Measurements from ENCODE around the gene IMPDH1.
A peak's percentile ranks its signal among the peaks of the same experiment; 100 is the strongest.

DNA sequence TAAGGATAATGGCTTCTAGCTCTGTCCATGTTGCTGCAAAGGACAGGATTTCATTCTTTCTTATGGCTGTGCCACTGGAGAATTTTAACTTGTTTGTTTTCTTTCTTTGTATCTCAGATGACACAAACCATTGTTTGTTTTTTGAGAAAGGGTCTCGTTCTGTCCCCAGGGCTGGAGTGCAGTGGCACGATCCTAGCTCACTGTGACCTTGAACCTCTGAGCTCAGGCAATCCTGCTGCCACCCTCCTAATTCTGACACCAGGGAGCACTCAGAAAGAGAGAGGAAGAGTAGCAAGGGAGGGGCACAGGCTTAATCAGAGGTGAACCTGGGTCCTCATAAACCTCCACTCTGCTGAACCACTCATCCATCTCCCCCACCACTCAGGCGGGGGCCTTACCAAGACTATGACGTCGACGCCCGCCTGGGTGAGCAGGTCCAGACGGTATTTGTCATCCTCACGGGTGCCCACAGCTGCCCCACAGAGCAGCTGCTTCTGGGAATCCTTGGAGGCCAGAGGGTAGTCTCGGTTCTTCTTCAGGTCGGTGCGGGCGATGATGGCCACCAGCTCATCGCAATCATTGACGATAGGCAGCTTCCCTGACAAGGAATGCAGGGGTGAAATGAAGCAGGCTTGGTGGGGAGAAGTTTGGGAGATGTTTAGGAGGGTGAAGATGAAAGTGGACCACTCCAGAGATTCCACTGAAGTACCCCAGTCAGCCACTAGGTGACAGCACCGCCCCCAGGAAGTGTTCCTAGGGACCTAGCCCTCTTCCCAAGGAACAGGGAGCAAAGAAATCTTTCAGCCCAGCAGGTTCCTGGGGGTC is 11.6 kb downstream of the IMPDH1 start:
- TF ChIP-seq, protein P1, sequence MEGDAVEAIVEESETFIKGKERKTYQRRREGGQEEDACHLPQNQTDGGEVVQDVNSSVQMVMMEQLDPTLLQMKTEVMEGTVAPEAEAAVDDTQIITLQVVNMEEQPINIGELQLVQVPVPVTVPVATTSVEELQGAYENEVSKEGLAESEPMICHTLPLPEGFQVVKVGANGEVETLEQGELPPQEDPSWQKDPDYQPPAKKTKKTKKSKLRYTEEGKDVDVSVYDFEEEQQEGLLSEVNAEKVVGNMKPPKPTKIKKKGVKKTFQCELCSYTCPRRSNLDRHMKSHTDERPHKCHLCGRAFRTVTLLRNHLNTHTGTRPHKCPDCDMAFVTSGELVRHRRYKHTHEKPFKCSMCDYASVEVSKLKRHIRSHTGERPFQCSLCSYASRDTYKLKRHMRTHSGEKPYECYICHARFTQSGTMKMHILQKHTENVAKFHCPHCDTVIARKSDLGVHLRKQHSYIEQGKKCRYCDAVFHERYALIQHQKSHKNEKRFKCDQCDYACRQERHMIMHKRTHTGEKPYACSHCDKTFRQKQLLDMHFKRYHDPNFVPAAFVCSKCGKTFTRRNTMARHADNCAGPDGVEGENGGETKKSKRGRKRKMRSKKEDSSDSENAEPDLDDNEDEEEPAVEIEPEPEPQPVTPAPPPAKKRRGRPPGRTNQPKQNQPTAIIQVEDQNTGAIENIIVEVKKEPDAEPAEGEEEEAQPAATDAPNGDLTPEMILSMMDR (IDR thresholded peaks at IDR 0.05; ENCODE audit: low read depth, low read length, missing input control), result peak; percentile 93
- TF ChIP-seq RXRA (IDR thresholded peaks at IDR 0.05), result no peak
- no peak for TF ChIP-seq FOXA2 (IDR thresholded peaks at IDR 0.05)
- no peak for TF ChIP-seq YY1 (IDR thresholded peaks at IDR 0.05)
- TF ChIP-seq, protein P2, sequence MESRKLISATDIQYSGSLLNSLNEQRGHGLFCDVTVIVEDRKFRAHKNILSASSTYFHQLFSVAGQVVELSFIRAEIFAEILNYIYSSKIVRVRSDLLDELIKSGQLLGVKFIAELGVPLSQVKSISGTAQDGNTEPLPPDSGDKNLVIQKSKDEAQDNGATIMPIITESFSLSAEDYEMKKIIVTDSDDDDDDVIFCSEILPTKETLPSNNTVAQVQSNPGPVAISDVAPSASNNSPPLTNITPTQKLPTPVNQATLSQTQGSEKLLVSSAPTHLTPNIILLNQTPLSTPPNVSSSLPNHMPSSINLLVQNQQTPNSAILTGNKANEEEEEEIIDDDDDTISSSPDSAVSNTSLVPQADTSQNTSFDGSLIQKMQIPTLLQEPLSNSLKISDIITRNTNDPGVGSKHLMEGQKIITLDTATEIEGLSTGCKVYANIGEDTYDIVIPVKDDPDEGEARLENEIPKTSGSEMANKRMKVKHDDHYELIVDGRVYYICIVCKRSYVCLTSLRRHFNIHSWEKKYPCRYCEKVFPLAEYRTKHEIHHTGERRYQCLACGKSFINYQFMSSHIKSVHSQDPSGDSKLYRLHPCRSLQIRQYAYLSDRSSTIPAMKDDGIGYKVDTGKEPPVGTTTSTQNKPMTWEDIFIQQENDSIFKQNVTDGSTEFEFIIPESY (IDR thresholded peaks at IDR 0.05), result no peak
- TF ChIP-seq, protein P3, sequence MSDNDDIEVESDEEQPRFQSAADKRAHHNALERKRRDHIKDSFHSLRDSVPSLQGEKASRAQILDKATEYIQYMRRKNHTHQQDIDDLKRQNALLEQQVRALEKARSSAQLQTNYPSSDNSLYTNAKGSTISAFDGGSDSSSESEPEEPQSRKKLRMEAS (IDR thresholded peaks at IDR 0.05), result no peak
- TF ChIP-seq GABPA (IDR thresholded peaks at IDR 0.05 in 1 of 2, conservative IDR thresholded peaks at IDR 0.05 in 1 of 2), result no peak
- TF ChIP-seq JUND (IDR thresholded peaks at IDR 0.05), result no peak
